WERI-Rb-1 (cell line): ENCODE data around the gene THEMIS2.

Experiments used
- DNase-seq: peaks from one replicate; pipeline ENCODE4 v3.0.0-alpha.2; 2020
- H3K27ac ChIP-seq: fragments of 250-450 bp; sonication (Bioruptor Pico); 2 replicates; pipeline ENCODE4 v1.5.1; 2020; ENCODE audit warnings: mild to moderate bottlenecking, moderate library complexity
- H3K27me3 ChIP-seq: fragments of 250-450 bp; sonication (Bioruptor Pico); 2 replicates; pipeline ENCODE4 v1.5.1; 2021; ENCODE audit warnings: mild to moderate bottlenecking, low read depth, moderate library complexity; ENCODE audit not compliant: insufficient read depth, severe bottlenecking
- H3K36me3 ChIP-seq: fragments of 250-450 bp; sonication (Bioruptor Pico); 2 replicates; pipeline ENCODE4 v1.5.1; 2020; ENCODE audit warnings: mild to moderate bottlenecking, moderate library complexity
- H3K4me3 ChIP-seq: 2 replicates; pipeline ENCODE4 v1.5.1; 2011; ENCODE audit warnings: low read depth, mild to moderate bottlenecking, control low read depth, low read length
- H3K9me3 ChIP-seq: fragments of 250-450 bp; sonication (Bioruptor Pico); 2 replicates; pipeline ENCODE4 v1.5.1; 2021; ENCODE audit warnings: mild to moderate bottlenecking, moderate library complexity; ENCODE audit not compliant: severe bottlenecking
- CTCF ChIP-seq: IDR thresholded peaks from 2 replicates; pipeline ENCODE4 v1.5.1; 2011; ENCODE audit warnings: low read depth, mild to moderate bottlenecking, control low read depth, inconsistent platforms, low read length

THEMIS2 gene

GRCh38 chr1:27861436-27861835, 10.9 kb upstream of the THEMIS2 start:
- no peak for TF ChIP-seq CTCF
- Histone ChIP-seq H3K4me3 (no peak overlapping the region), H3K9me3 (no peaks in the 10 kb centered on the region), H3K36me3 (no peaks in the 10 kb centered on the region), H3K27me3 (no peaks in the 10 kb centered on the region), H3K27ac (no peak overlapping the region)
- DNase-seq: no peak

- Histone ChIP-seq H3K36me3 (no peaks in the 10 kb centered on the region), H3K9me3 (no peaks in the 10 kb centered on the region), H3K27me3 (no peaks in the 10 kb centered on the region), H3K27ac (no peak overlapping the region), H3K4me3 (no peak overlapping the region)
- no peak for DNase-seq
- no peak for TF ChIP-seq CTCF
Measured at GRCh38 chr1:27862004-27862403, 10.3 kb upstream of the THEMIS2 start.

GRCh38 chr1:27862671-27863537, 9.4 kb upstream of the THEMIS2 start:
- no peak for TF ChIP-seq CTCF
- no peak overlapping the region for H3K4me3 ChIP-seq
- no peaks in the 10 kb centered on the region for H3K9me3 ChIP-seq
- DNase-seq: no peak
- no peaks in the 10 kb centered on the region for H3K36me3 ChIP-seq
- no peak overlapping the region for H3K27ac ChIP-seq
- no peaks in the 10 kb centered on the region for H3K27me3 ChIP-seq

GRCh38 chr1:27863538-27863915, 8.8 kb upstream of the THEMIS2 start:
- TF ChIP-seq CTCF: no peak
- H3K4me3 ChIP-seq: no peak overlapping the region
- DNase-seq: no peak
- H3K27me3 ChIP-seq: no peaks in the 10 kb centered on the region
- no peaks in the 10 kb centered on the region for H3K9me3 ChIP-seq
- H3K36me3 ChIP-seq: no peaks in the 10 kb centered on the region
- no peak overlapping the region for H3K27ac ChIP-seq

- no peak for DNase-seq
- Histone ChIP-seq H3K27me3 (no peaks in the 10 kb centered on the region), H3K36me3 (no peaks in the 10 kb centered on the region), H3K9me3 (no peaks in the 10 kb centered on the region), H3K27ac (no peak overlapping the region), H3K4me3 (no peak overlapping the region)
- no peak for TF ChIP-seq CTCF
Measured at GRCh38 chr1:27864264-27864895, 8.0 kb upstream of the THEMIS2 start.

GRCh38 chr1:27865821-27866220, 6.5 kb upstream of the THEMIS2 start:
- H3K4me3 ChIP-seq: no peak overlapping the region
- TF ChIP-seq CTCF: no peak
- H3K27me3 ChIP-seq: no peaks in the 10 kb centered on the region
- no peak overlapping the region for H3K27ac ChIP-seq
- no peaks in the 10 kb centered on the region for H3K9me3 ChIP-seq
- no peak for DNase-seq
- H3K36me3 ChIP-seq: no peaks in the 10 kb centered on the region
